Activated CD4-positive, alpha-beta T cell treated with anti-CD3 and anti-CD28 coated beads, Interleukin-2, amount 10 ng/mL, durations not matched to agents 24 days and 14 days (primary cell): ENCODE data around the gene WASF2. TPM values are rescaled to one million over a fixed set of nuclear protein-coding genes. Genes with fewer than 3 reads are reported as not detected.

Experiments used
- DNase-seq: peaks from one replicate; pipeline ENCODE4 v3.0.0; 2022
- H3K27ac Mint-ChIP-seq: one replicate; pipeline ENCODE4 v1.8.0; 2022; ENCODE audit warnings: mild to moderate bottlenecking, mixed read lengths
- H3K27me3 Mint-ChIP-seq: one replicate; pipeline ENCODE4 v1.8.0; 2022; ENCODE audit warnings: mixed read lengths
- H3K36me3 Mint-ChIP-seq: one replicate; pipeline ENCODE4 v1.8.0; 2022; ENCODE audit warnings: low read depth, mild to moderate bottlenecking, mixed read lengths
- H3K4me1 Mint-ChIP-seq: one replicate; pipeline ENCODE4 v1.8.0; 2021; ENCODE audit warnings: mixed read lengths
- H3K4me3 Mint-ChIP-seq: one replicate; pipeline ENCODE4 v1.8.0; 2022; ENCODE audit warnings: mild to moderate bottlenecking, moderate library complexity, mixed read lengths
- H3K9me3 Mint-ChIP-seq: one replicate; pipeline ENCODE4 v1.8.0; 2021; ENCODE audit warnings: mixed read lengths
- intact Hi-C: fragments of 100-400 bp; cut with micrococcal nuclease; formaldehyde crosslinking; loops from one replicate; pipeline ENCODE4 v1.15.1; 2023
- total RNA-seq: library from RNA; stranded (reverse); gene quantifications from 2 replicates; pipeline ENCODE4 v1.2.3, GENCODE V29; 2022

The WASF2 gene
- total RNA-seq, 1 donor from 2014 or later, result 109 TPM

GRCh38 chr1:27526569-27527222 is 36.7 kb upstream of the WASF2 start:
- peak; percentile 70 for DNase-seq

GRCh38 chr1:27525296-27526272 is 35.6 kb upstream of the WASF2 start:
- no peaks in the 10 kb centered on the region for H3K27me3 Mint-ChIP-seq
- peak overlapping the region; percentile 87 for H3K27ac Mint-ChIP-seq
- H3K4me3 Mint-ChIP-seq, result peak overlapping the region; percentile 82
- intact Hi-C loops, result no loop called here
- H3K4me1 Mint-ChIP-seq, result peaks cover 64% of the 10 kb centered on the region
- no peaks in the 10 kb centered on the region for H3K9me3 Mint-ChIP-seq
- H3K36me3 Mint-ChIP-seq, result peaks cover 5% of the 10 kb centered on the region
- peak; percentile 90 for DNase-seq

More at GRCh38 chr1:27526569-27527222, 36.7 kb upstream of the WASF2 start:
- Mint-ChIP-seq H3K27me3 (no peaks in the 10 kb centered on the region), H3K9me3 (no peaks in the 10 kb centered on the region), H3K4me1 (peaks cover 55% of the 10 kb centered on the region), H3K36me3 (peaks cover 5% of the 10 kb centered on the region), H3K4me3 (peak overlapping the region; percentile 82), H3K27ac (peak overlapping the region; percentile 87)
- intact Hi-C loops, result no loop called here

DNA sequence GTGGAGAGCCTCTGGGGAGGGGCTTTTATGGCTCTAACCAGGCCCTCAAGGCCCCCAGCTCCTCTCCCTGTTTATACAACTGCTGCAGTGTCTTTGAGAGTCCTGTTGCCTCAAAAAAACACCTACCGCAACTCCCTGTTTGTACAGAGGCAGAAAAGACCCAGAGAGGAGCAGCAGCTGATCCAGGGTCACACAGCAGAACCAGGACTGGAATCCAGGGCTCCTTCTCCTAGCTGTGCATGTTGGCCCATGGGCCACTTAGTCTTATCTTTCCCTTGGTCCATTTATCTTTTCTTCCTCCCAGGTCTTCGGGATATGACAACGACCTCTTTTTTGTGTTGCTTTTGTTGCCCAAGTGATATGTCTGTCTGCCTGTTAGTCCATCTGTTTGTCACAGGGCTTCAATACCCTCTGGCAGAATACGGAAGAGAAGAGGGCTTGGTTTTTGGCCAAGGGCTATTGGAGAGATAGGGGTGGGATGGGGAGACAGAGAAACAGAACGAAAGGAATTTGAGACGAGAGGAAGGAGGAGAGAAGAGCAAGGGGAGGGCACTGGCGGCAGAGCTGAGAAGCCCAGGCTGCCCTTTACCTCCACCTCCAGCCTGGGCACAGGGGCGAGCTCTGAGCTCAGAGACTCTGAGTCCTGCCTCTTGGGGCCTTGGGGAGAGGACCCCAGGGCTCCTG is 33.5 kb upstream of the WASF2 start:
- H3K27ac Mint-ChIP-seq, result peak overlapping the region; percentile 96
- H3K9me3 Mint-ChIP-seq, result no peaks in the 10 kb centered on the region
- H3K4me1 Mint-ChIP-seq, result peaks cover 63% of the 10 kb centered on the region
- DNase-seq, result peak; percentile 65
- peaks cover 4% of the 10 kb centered on the region for H3K36me3 Mint-ChIP-seq
- intact Hi-C loops, result loop anchor here (2.0 to 5.0 kb wide), 7 partner anchors 34 to 137 kb away; partner anchors contain the start of gene AHDC1
- no peaks in the 10 kb centered on the region for H3K27me3 Mint-ChIP-seq
- H3K4me3 Mint-ChIP-seq, result peak overlapping the region; percentile 84

GRCh38 chr1:27522432-27523336 is 32.7 kb upstream of the WASF2 start:
- peak overlapping the region; percentile 84 for H3K4me3 Mint-ChIP-seq
- H3K9me3 Mint-ChIP-seq, result no peaks in the 10 kb centered on the region
- H3K27me3 Mint-ChIP-seq, result no peaks in the 10 kb centered on the region
- H3K4me1 Mint-ChIP-seq, result peaks cover 66% of the 10 kb centered on the region
- peak overlapping the region; percentile 96 for H3K27ac Mint-ChIP-seq
- intact Hi-C loops, result loop anchor here (1.0 to 5.0 kb wide), 8 partner anchors 32 to 138 kb away; partner anchors contain the start of genes AHDC1 and WASF2
- H3K36me3 Mint-ChIP-seq, result peaks cover 4% of the 10 kb centered on the region
- peak; percentile 91 for DNase-seq

DNA sequence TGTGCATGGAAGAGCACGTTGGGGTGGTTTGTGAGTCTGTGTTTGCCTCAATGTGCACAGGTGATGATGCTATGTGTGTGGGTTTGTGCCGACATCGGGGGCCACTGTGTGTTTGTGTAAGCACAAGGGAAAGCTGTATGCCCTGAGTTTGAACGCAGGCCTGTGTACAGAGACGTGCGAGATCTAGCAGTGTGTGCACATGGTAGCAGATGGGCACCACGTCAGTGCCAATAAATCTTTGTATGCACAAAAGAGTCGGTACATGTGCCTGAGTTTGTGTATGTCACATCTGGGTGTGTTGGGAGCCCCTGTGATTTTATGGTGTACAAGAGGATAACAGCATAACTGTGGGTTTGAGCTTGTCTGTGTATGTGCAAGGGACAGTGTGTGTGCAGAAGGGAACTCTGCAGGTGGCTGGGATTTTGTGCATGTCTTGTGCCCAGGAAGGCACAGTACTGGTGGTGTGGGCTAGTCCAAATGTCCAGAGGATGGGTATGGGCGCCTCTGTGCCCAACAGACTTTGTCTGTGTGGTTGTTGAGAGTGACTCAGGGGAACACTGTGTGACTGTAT is 32.0 kb upstream of the WASF2 start:
- Mint-ChIP-seq H3K27me3 (no peaks in the 10 kb centered on the region), H3K4me3 (peak overlapping the region; percentile 84), H3K4me1 (peaks cover 67% of the 10 kb centered on the region), H3K9me3 (no peaks in the 10 kb centered on the region), H3K36me3 (peaks cover 4% of the 10 kb centered on the region), H3K27ac (peak overlapping the region; percentile 96)
- DNase-seq, result no peak
- intact Hi-C loops, result loop anchor here (1.0 to 5.0 kb wide), 8 partner anchors 32 to 139 kb away; partner anchors contain the start of genes AHDC1 and WASF2

- no peaks in the 10 kb centered on the region for H3K27me3 Mint-ChIP-seq
- peak; percentile 77 for DNase-seq
- peaks cover under 1% of the 10 kb centered on the region for H3K36me3 Mint-ChIP-seq
- intact Hi-C loops, result loop anchor here (5.0 kb wide), 2 partner anchors 36 to 74 kb away; no protein-coding TSS in a partner anchor
- H3K4me1 Mint-ChIP-seq, result peaks cover 62% of the 10 kb centered on the region
- H3K9me3 Mint-ChIP-seq, result no peaks in the 10 kb centered on the region
- H3K27ac Mint-ChIP-seq, result peak overlapping the region; percentile 96
- H3K4me3 Mint-ChIP-seq, result peak overlapping the region; percentile 84
Observed at GRCh38 chr1:27521336-27521831, 31.4 kb upstream of the WASF2 start.

DNA sequence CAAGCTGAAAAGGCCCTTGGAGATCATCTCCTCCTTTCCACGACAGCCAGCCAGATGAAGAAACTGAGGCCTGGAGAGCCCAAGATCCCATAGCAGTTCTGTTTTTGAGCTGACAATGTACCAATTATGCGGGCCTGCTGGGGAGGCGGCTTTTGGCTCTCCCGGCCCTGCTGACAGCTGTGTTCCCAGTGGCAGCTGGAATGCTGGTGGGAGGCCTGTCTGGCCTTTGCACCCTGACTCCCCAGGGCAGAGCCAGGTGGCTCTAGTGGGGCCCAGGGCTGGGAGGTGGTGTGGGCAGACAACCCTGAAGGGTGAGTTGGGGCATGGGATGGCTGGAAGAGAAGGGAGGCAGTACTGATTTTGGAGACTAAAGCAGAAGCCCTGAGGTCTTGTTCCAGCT is 30.7 kb upstream of the WASF2 start:
- H3K27ac Mint-ChIP-seq, result peak overlapping the region; percentile 96
- H3K36me3 Mint-ChIP-seq, result no peaks in the 10 kb centered on the region
- peak overlapping the region; percentile 28 for H3K4me3 Mint-ChIP-seq
- H3K27me3 Mint-ChIP-seq, result no peaks in the 10 kb centered on the region
- intact Hi-C loops, result loop anchor here (5.0 kb wide), 2 partner anchors 37 to 73 kb away; no protein-coding TSS in a partner anchor
- H3K9me3 Mint-ChIP-seq, result no peaks in the 10 kb centered on the region
- H3K4me1 Mint-ChIP-seq, result peaks cover 55% of the 10 kb centered on the region
- no peak for DNase-seq

DNA sequence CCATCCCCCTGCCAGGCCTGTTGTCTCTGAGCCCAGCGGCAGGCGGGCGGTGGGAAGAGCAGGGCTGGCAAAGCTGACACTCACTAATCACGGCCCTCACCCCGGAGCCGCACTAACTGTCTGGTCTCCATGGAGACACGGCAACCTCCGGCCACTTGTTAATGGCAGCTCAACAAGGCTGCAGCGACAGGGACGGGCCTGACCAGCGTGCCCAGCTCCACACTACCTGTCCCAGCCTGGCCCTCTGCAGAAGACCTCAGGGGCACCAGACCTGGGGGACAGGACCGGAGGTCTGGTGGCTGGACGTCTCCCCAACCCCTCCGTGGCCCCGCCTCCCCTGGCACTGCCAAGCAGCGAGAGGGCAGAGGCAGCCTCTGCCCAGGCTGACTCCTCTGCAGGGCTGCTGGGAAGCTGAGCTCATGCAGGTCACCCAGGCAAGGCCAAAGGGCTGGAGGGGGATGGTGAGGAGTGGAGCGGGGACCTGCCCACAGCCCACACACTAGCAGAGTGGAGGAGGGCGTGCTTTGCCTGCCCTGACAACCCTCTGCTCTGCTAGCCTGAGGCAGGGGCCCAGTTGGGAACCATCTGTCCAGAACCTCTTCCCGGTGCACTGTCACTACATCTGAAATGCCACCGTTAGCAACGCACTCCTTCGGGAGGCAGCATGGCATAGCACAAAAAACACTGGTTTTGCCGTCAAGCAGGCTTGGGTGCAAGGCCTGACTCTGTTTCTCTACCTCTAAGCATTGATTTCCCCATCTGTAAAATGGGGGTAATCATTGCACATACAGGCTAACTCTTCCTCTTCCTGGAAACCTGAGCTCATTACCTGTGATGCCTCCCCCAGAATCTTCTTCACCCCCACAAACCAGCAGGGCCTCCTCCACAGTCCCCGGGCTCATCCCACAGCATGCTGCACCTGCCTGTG is 29.6 kb upstream of the WASF2 start:
- H3K4me1 Mint-ChIP-seq, result peaks cover 51% of the 10 kb centered on the region

DNA sequence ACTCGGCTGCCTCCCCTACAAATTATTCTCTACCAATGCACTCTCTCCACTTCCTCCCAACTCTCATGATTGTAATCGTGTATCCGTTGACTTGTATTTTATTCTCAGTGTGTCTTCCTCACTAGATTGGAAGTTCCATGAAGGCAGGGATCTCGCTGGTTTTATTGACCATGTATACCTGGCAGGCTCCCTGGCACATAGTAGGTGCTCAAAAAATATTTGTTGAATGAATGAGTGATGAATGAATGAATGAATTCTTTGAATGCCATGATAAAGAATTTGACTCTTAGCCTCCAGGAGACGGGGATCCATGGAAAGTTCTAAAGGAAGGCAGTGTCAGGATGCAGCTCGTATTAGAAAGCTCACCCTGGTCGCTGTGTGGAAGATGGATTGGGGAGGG is 28.8 kb upstream of the WASF2 start:
- intact Hi-C loops, result no loop called here
- Mint-ChIP-seq H3K27me3 (no peaks in the 10 kb centered on the region), H3K27ac (no peak overlapping the region), H3K36me3 (no peaks in the 10 kb centered on the region), H3K4me3 (no peak overlapping the region), H3K4me1 (peaks cover 43% of the 10 kb centered on the region), H3K9me3 (no peaks in the 10 kb centered on the region)
- no peak for DNase-seq

More for the DNA sequence above, 29.6 kb upstream of the WASF2 start:
- no peak overlapping the region for H3K4me3 Mint-ChIP-seq
- intact Hi-C loops, result loop anchor here (5.0 kb wide), 2 partner anchors 38 to 72 kb away; no protein-coding TSS in a partner anchor
- no peak for DNase-seq
- H3K27me3 Mint-ChIP-seq, result no peaks in the 10 kb centered on the region
- peak overlapping the region; percentile 0 for H3K27ac Mint-ChIP-seq
- H3K36me3 Mint-ChIP-seq, result no peaks in the 10 kb centered on the region
- no peaks in the 10 kb centered on the region for H3K9me3 Mint-ChIP-seq

- H3K4me1 Mint-ChIP-seq, result peaks cover 41% of the 10 kb centered on the region
- H3K27ac Mint-ChIP-seq, result peak overlapping the region; percentile 2
- no peaks in the 10 kb centered on the region for H3K9me3 Mint-ChIP-seq
- intact Hi-C loops, result no loop called here
- no peaks in the 10 kb centered on the region for H3K27me3 Mint-ChIP-seq
- DNase-seq, result no peak
- no peak overlapping the region for H3K4me3 Mint-ChIP-seq
- H3K36me3 Mint-ChIP-seq, result no peaks in the 10 kb centered on the region
Observed at GRCh38 chr1:27517907-27518718, 28.1 kb upstream of the WASF2 start.

- Mint-ChIP-seq H3K4me3 (no peak overlapping the region), H3K4me1 (peaks cover 33% of the 10 kb centered on the region), H3K9me3 (no peaks in the 10 kb centered on the region), H3K36me3 (no peaks in the 10 kb centered on the region), H3K27me3 (no peaks in the 10 kb centered on the region), H3K27ac (no peak overlapping the region)
- intact Hi-C loops, result no loop called here
- no peak for DNase-seq
Observed at GRCh38 chr1:27517301-27517700, 27.3 kb upstream of the WASF2 start.
